ENCODE results near the gene PGM2L1.

Gene PGM2L1

GRCh38 chr11:74280494-74280893, 117.7 kb downstream of the PGM2L1 start:
- H3K4me1 ChIP-seq (ENCODE audit: insufficient read depth, low read length), result no peaks in the 10 kb centered on the region
- no peaks in the 10 kb centered on the region for H3K36me3 ChIP-seq (ENCODE audit: insufficient read depth, low read length)
- H3K9me3 ChIP-seq (ENCODE audit: control insufficient read depth, insufficient read depth, low read length), result no peaks in the 10 kb centered on the region
- no peak overlapping the region for H3K9ac ChIP-seq (ENCODE audit: low read depth, low read length)
